ENCODE data around the gene B3GAT1.

Gene B3GAT1

DNA sequence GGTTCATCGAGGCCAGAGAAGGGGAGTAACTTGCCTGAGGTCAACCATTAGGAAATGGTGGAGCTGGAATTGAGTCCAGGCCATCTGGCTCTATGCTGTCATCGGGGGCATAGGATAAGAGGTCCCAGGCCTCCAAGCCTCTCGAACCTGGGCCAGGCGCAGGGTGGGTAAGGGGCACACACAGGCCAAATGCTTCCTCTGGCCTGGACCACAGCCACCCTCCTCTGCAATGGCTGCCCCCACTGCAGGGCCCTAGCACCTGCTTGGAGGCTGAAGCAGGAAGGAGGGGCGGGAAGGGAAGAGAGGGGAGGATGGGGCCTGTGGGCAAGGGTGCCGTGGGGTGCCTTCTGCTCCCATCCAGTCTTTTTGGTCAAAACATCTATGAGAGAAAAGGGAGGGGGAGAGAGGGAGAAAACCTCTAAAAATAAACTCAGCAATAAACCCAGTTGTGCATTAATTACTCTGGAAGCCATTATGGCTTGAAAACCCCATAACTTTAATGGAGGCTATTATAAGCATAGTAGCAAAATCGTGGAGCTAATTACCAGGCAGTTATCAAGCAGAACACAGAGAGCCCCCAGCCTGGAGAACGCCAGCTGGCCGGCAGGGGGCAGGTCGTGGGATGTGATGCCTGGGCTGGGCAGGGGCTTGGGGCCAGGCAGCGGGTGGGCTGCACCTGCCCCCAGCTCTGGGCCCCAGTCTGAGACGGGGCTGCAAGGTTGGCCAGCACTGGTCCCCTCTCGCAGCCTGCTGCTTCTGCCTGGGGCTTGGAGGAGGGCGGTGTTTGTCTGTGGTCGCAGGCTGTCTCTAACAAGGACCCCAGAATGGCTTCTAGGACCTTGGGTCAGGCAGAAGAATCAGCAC, 21.1 kb downstream of the B3GAT1 start:
- DNase-seq (ENCODE audit: low read depth) = no peak

DNA sequence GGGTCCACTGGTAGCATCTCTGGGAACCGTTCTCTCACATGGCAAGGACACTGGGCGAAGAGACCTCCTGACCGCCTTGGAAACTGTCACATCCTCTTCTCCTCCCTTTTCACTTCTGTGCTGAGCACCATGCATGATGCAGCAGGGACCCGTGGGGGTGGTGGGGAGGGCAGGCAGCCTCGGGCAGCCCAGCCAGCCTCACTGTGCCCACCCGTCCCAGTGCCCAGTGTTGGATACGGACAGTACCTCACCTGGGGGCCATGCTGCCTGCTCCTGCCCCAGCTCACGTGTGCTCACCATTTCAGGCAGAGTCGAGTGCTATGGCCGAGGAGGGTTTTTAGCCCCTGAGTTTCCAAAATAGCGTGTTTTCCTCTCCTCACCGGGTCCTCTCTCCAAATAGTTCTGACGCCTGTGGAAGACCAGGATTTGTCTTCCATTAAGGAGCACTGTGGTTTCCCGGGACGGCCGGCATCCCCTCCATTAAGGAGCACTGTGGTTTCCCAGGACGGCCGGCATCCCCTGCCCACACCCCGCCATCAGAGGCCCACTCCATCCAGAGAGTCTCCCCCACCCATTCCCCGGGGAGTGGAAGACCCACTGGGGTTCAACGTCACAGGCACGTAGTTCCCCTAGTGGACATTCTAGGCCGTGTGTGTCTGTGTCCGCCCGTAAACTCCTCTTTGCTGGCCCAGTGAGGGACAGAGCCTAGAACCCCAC, 22.4 kb downstream of the B3GAT1 start:
- DNase-seq (ENCODE audit: low read depth) = no peak

DNA sequence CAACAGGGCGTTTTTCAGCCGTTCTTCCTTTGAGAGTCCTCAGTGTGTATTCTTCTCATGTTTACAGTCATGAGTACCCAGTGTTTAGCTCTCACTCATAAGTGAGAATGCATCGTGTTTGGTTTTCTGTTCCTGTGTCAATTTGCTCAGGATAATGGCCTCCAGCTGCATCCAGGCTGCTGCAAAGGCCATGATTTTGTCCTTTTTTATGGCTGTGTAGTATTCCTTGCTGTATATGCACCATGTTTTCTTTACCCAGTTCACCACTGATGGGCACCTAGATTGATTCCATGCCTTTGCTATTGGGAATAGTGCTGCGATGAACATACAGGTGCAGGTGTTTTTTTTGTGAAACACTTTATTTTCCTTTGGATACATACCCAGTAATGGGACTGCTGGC, 23.5 kb downstream of the B3GAT1 start:
- no peak for DNase-seq (ENCODE audit: low read depth)

DNA sequence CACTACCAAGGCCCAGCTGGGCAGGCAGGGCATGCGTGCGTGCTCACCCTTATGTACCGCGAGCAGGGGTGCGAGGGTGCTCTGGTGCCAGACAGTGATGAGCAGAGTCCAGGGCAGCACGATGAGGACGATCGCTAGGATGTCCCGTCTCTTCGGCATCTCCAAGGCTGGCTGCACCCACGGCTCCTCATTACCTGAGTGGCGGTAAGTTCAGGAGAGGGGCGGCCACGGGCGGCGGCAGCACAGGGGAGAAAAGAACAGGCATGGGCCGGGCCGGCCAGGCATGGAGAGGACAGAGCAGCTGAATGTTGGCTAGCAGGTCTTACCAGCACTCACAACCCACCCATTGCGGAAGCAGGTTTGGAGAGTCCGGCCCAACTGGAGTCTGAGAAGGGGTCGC, 24.5 kb downstream of the B3GAT1 start:
- DNase-seq (ENCODE audit: low read depth) = no peak

DNA sequence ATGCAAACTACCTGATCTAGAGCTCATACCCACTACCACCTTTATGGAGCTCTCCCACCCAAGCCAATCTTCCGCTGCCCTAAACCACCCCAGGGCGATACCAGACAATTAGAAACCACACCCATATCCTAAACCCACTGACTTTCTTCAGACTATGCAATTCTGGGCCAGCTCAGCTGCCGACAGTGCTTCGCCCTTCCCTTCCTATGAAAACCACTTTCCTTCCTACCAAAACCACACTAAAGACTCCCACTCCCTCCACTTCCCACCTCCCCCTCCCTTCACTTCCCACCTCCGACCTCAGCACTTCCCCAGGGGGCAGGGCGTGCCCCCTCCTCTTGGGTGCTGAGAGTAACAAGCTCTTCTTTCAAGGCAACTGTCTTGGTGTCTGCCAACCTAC, 25.1 kb downstream of the B3GAT1 start:
- no peak for DNase-seq (ENCODE audit: low read depth)

DNA sequence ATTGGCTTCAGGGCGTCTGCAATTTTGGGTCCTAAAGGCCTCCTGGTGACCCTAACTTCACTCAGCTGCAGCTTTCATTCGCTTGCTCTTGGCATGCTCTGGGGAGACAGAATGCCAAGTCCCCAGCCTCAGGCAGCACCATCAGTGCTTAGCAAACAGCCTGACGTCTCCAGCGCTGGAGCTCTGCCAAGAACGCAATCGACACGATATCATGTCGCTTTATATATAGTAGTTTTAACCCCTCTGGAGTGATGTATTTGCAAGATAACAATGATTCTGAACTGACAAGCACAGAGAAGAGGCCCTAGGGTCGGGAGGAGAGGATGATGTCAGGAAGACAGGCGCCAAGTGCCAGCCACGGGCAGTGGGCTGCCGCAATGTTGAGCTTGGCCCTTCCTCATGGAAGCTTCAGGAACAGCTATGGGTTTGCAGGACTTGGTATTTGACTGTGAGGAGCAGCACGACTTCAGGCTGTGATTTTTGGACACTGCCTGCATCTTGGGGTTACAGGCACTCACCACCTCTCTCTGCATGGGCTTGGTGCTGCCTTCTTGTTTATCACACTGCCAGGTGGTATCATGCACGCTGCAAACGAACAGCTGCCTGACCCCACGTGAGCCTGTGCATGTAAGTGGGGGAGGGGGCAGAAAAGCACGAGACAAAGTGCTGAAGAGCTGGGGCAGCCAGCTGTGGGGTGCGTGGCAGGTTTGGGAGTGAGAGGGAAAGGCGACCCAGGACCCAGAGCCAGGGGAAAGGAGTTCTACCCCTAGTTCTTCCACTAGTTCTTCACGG, 26.1 kb downstream of the B3GAT1 start:
- DNase-seq (ENCODE audit: low read depth) = no peak

DNA sequence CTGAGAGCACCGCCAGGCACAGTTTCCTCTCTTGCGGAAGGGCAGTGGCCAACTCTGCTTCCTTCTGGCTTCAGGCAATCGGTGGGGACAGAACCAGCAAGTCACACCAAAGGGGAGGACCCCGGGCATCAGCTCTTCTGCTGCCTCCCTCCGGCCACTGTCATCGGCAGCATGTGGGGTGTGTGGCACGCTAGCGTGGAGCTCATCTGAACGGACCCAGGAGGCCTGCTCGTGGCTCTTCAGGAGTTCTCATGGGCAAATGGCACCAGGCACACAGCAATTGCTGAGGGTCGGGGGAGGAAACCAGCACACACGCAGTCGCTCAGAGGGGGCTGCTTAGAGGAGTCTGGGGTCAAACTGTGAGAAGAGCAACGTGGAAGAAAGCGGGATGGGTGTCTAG, 26.9 kb downstream of the B3GAT1 start:
- no peak for DNase-seq (ENCODE audit: low read depth)

DNA sequence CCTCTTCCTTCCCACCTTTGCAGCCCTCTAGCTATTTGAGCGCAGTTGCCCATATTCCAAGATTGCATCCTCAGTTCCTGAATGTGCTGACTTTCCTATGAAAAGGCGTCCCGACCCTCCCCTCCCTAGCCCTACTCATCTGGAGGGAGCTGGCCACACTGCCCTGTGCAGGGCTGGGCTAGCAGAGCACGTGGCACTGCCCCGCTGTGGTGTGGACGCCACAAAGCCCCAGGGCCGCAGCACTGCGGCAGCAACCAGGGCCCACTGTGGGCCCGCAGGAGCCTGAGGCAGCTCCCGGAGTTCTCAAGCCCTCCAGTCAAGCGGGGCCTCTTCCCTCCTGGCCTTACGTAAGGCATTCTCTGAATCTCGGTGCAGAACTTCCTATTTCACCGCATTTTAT, 27.6 kb downstream of the B3GAT1 start:
- no peak for DNase-seq (ENCODE audit: low read depth)

DNA sequence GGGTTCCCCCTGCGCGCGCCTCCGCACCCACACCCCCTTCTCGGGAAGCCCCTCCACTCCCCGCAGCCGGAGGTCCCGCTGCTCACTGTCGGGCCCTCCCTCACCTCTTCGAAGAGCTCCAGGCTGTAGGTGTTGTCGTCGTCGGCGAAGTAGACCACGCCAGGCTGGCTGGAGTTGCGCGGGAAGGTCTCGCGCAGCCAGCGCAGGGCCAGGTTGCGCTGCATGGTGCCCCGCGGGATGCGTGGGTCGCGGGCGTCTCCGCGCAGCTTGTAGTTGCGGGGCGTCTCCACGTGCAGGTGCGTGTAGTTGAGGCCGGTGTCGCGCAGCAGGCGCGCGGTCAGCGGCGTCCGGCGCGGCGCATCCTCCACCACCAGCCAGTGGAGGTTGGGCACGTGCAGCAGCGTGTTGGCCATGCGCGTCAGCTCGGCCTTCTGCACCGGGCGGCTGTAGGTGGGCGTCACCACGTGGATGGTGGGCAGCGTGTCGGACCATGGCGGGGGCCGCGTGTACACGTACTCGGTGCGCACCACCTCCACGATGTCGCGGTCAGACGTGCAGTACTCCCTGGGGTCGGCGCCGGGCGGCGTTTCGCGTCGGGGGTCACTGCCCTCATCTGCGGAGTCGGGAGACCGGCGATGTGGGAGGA, 28.3 kb downstream of the B3GAT1 start:
- DNase-seq (ENCODE audit: low read depth) = no peak

DNA sequence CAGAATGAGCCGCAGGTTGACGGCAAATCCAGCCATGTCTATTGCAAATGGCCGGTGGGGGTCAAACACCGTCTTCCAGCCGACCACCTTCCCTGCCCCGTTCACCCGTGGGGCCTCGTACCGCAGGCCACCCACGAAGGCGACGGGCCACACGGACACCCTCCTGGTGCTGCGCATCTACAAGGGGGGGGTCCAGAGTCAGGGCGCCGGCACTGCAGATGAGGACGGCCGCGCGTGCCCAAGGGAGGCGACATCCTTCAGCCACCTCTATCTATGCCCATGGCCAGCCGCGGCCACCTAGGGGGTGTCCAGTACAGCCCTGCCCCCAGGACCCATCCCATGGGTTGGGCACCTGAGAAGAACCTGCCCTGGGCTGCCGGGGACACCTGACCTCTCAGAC, 29.2 kb downstream of the B3GAT1 start:
- DNase-seq (ENCODE audit: low read depth) = no peak

DNA sequence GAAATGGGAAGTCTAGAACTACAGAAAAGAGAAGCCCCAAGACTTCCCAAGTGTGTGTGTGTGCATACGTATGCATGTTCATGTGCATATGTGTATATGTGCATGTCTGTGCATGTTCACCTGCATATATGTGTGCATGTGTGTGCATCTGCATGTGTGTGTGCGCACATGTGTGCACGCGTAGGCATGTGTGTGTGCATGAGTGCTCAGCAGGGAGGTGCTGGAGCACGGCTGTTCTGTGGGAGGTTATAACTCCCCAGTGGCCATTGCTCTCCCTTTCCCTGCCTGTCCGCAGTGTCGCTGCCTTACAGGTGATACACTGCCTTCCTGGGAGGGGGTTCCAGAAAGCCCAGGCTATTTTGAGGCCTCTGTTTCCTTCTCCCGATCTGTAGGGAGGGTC, 29.8 kb downstream of the B3GAT1 start:
- DNase-seq (ENCODE audit: low read depth) = no peak

DNA sequence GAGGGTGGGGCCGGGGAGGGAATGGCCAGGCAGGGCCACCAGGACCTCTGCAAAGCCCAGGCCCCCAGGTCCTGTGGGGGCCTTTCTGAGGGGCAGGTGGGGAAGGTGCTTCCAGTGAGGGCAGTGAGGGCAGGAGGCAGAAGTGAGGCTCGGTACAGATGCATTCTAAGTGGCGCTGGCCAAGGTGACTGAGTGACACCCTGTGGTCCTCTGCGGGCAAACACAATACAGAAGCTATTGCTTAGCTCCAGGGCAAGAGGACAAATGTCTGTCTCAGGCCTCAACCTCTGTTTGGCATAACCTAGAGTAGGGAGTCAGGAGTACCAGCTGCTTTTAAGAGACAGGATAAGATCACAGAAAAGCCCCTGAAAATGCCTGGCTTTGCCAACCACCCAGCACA, 31.3 kb downstream of the B3GAT1 start:
- no peak for DNase-seq (ENCODE audit: low read depth)

DNA sequence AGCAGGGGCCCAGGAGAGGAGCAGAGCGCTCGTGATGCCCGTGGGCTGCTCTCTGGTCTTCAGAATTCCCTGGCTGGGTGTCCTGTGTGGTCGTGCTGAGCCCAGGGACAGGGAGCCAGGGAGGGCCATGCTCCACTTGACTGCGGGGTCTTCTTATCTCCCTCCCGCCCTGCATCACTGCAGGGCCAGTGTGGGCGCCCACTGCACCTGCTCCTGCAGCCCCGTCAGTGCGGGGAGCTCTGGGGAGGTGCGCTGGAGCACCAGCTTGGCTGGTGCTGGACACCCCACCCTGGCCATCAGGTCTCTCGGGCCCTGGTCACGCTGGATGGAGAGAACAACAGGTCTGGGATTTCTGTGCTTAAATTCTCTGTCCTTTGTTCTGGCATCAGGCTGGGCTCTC, 31.8 kb downstream of the B3GAT1 start:
- no peak for DNase-seq (ENCODE audit: low read depth)

DNA sequence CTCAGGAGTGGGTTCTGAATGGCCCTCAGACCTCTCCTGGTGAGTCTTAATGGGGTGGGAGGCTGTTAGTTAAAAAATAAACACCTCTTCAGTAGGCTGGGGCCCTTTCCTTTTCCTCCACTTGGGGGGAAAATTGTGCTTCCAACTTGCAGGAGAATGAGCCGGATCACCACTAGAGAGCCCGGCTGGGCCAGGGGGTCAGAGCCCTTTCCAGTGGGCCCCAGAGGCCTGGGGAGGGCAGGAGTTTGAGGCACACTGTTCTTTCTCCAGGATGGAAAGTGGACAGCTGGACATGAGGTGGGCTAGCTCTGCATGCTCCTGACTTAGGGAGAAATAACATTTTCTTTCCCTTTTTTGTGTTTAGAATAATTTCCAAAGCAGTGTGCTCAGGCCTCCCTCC, 32.8 kb downstream of the B3GAT1 start:
- no peak for DNase-seq (ENCODE audit: low read depth)

DNA sequence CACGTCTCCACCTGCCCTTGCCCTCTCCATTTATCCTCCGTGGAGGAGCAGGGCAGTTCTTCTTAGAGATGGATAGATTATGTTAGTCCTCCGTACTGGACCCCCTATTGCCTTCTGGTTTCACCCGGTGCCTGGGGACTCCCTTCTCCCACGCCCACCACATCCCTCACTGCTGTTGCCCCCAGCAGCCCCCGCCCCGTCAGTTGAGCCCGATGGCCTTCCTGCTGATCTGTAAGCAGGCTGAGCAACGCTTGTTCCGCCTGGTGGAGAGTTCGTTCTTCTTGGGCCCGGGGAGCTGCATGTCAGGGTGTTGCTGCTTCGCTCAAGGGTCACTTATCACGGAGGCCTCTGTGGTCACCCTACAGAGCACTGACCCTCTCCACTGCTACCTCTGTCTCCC, 34.2 kb downstream of the B3GAT1 start:
- DNase-seq (ENCODE audit: low read depth) = no peak

DNA sequence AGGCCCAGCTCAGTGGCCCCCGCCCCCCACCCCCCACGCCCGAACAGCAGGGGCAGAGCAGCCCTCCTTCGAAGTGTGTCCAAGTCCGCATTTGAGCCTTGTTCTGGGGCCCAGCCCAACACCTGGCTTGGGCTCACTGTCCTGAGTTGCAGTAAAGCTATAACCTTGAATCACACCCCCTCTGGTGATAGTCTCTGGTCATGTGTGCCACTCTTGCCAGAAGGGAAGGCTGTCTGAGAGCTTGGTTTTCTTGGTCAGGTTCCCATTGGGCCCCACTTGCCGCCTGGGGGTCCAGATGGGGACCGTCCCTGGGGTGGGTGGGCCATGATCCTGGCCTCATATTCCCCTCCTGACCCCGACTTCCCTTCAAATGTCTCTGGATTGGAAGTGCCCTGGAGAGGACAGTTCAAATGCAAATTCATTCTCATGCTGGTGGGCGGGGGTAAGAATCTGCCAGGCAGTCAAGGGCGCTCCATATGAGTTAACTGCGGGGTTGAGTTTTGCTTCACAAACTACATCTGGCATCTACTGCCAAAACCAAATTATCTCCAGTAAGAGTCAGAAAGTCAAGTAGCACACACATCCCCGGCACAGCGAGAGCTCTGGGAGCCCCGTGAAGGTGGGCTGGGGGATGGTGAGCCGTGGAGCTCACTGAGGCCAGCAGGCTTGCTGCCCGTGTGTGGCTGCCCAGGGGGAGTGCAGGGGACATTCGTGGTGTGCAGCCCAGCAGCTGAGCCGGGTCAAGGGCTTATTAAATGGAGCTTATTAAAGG, 35.7 kb downstream of the B3GAT1 start:
- no peak for DNase-seq (ENCODE audit: low read depth)

DNA sequence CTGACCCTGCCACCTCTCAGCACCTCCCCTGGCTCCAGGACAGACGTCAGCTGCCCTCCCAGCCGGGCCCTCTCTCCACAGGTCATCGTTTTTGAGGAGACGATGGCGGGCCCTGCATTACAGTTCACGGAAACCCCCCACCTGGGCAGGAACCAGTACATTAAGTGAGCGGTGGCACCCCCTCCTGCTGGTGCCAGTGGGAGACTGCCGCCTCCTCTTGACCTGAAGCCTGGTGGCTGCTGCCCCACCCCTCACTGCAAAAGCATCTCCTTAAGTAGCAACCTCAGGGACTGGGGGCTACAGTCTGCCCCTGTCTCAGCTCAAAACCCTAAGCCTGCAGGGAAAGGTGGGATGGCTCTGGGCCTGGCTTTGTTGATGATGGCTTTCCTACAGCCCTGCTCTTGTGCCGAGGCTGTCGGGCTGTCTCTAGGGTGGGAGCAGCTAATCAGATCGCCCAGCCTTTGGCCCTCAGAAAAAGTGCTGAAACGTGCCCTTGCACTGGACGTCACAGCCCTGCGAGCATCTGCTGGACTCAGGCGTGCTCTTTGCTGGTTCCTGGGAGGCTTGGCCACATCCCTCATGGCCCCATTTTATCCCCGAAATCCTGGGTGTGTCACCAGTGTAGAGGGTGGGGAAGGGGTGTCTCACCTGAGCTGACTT, 37.0 kb downstream of the B3GAT1 start:
- DNase-seq (ENCODE audit: low read depth) = no peak

DNA sequence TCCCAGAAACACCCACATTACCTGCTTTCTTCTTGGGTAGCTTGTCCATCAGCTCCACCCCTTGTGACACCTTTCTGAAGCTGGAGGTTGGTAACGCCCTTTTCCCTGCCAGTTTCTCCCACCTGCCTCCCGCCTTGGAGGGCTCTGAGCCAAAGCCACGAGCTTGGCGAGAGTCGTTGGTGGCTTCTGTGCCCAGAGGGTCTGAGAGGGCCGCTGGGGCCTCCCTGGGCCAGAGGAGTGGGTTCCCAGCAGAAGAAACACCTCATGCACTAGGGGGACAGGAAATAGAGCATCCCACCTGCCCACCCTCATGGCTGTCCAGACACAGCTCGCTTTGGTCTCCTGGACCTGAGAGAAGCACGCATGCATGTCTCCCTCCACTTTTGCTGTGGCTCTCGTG, 37.9 kb downstream of the B3GAT1 start:
- DNase-seq (ENCODE audit: low read depth) = no peak

DNA sequence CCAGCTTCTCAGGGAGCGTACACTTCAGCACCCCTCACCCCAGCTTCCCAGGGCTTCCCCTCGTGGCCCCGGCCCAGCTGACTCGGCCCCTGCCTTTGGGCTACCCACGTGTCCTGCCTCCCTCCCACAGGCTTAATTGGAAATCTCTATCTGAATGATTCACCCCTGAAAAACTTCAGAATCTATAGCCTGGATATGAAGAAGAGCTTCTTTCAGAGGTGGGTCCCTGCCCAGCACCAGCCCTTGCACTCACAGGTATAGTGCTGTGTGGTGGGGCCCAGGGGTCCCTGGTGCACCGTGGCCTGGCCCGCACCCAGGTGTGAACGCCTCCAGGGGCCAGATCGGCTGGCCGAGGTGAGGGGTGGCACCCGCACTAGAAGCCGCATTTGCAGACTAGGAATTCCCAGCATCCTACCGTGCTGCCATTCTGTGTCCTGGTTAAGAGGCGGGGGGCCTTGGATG, 38.4 kb downstream of the B3GAT1 start:
- no peak for DNase-seq (ENCODE audit: low read depth)

DNA sequence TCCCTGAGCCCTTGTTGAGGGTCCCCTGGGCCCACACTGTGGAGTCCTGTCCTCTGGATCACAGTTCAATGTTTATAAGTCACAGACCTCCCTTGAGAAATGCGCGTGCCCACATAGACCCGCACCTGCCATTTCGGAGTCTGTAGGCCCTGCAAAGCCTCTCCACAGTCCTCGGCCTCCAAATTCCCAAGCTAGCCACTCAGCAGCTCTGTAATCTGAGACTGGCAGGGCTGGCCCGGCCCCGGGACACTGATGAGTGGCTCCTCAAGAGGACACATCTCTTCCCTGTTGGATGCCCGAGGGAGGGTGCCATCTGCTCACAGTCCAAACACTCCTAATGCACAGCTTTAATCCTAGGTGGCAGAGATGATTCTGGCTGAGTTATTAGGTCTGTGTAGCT, 39.1 kb downstream of the B3GAT1 start:
- DNase-seq (ENCODE audit: low read depth) = no peak

DNA sequence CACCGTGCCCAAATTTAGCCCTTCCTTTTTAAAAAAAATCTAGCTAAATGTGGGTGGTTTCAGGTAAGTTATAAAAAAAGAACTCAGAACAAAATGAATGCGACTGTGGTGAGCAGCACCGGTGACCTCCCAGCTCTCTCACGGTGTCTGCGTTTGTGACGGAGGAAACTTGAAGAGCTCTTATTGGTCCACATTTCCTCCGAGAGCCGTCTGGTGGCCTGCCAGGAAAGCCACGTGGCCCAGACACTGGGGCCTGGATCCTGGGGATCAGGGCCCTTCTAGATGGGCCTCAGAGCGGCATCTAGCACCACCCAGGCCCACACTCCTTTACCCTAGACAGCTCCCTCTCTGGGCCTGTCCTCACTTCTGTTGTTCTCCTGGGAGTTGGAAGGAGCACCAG, 39.5 kb downstream of the B3GAT1 start:
- no peak for DNase-seq (ENCODE audit: low read depth)

All from stimulated activated CD8-positive, alpha-beta memory T cell treated with anti-CD3 and anti-CD28 coated beads, Interleukin-12 subunit alpha, Interleukin-12 subunit beta, amount 100 ng/mL, for 1 hour (primary cell).